Measurements from ENCODE around the gene TRABD. TPM values are rescaled to one million over a fixed set of nuclear protein-coding genes. Genes with fewer than 3 reads are reported as not detected.
"Not testable (repeated sequence)": the region's sequence is repeated elsewhere in the genome, so short reads cannot be mapped to it uniquely, and the experiment has no call there.

Gene TRABD
- total RNA-seq, 1 experiment from 2014 or later, result 50.9 TPM

- no peak for DNase-seq (ENCODE audit: low read depth)
Measured at GRCh38 chr22:50151571-50152537, 33.9 kb upstream of the TRABD start.

- no peak for DNase-seq (ENCODE audit: low read depth)
Measured at GRCh38 chr22:50153056-50153755, 32.5 kb upstream of the TRABD start.

GRCh38 chr22:50153756-50154140, 32.0 kb upstream of the TRABD start:
- DNase-seq (ENCODE audit: low read depth), result no peak

- no peak for DNase-seq (ENCODE audit: low read depth)
Measured at GRCh38 chr22:50157709-50158375, 27.9 kb upstream of the TRABD start.

- no peak for DNase-seq (ENCODE audit: low read depth)
Measured at GRCh38 chr22:50160947-50161346, 24.8 kb upstream of the TRABD start.

GRCh38 chr22:50161508-50162390, 24.0 kb upstream of the TRABD start:
- DNase-seq (ENCODE audit: low read depth), result no peak

GRCh38 chr22:50162391-50162956, 23.2 kb upstream of the TRABD start:
- DNase-seq (ENCODE audit: low read depth), result no peak

GRCh38 chr22:50165436-50166123, 20.1 kb upstream of the TRABD start:
- DNase-seq (ENCODE audit: low read depth), result no peak

GRCh38 chr22:50167689-50168489, 17.8 kb upstream of the TRABD start:
- DNase-seq (ENCODE audit: low read depth), result no peak

GRCh38 chr22:50168490-50169180, 17.1 kb upstream of the TRABD start:
- not testable (repeated sequence) for DNase-seq (ENCODE audit: low read depth)

GRCh38 chr22:50169181-50169759, 16.4 kb upstream of the TRABD start:
- no peak for DNase-seq (ENCODE audit: low read depth)

- DNase-seq (ENCODE audit: low read depth), result no peak
Measured at GRCh38 chr22:50169774-50170341, 15.9 kb upstream of the TRABD start.

GRCh38 chr22:50170453-50171318, 15.0 kb upstream of the TRABD start, which contains the start of gene PANX2:
Gene PANX2 (plus strand): TSS chr22:50170731. CDS start chr22:50170731, 0 bp downstream.
- no peak for DNase-seq (ENCODE audit: low read depth)

GRCh38 chr22:50171319-50171964, 14.3 kb upstream of the TRABD start:
- DNase-seq (ENCODE audit: low read depth), result no peak

- no peak for DNase-seq (ENCODE audit: low read depth)
Measured at GRCh38 chr22:50171965-50172421, 13.7 kb upstream of the TRABD start.

Data from HT1080 (cell line).